HG03432 (cell line): ENCODE data around the gene PODXL2.

Experiments used
- ATAC-seq: cut with Tn5 transposase; IDR thresholded peaks from one replicate; pipeline ENCODE4 v1.9.1; 2021; ENCODE audit warnings: mild to moderate bottlenecking, moderate library complexity; ENCODE audit not compliant: unreplicated experiment

PODXL2 gene

GRCh38 chr3:127718245-127718915 is 89.4 kb downstream of the PODXL2 start:
- ATAC-seq, result no peak

- no peak for ATAC-seq
These were observed 89.9 kb downstream of the PODXL2 start for GRCh38 chr3:127718916-127719290.

- no peak for ATAC-seq
These were observed 90.4 kb downstream of the PODXL2 start for GRCh38 chr3:127719369-127719768.

- no peak for ATAC-seq
These were observed 91.3 kb downstream of the PODXL2 start for GRCh38 chr3:127720161-127720823.

- ATAC-seq, result no peak
These were observed 92.3 kb downstream of the PODXL2 start for GRCh38 chr3:127720985-127721935.

- no peak for ATAC-seq
These were observed 93.3 kb downstream of the PODXL2 start for GRCh38 chr3:127722091-127722784.
